ENCODE measurements around the gene MORN5.
A peak's percentile ranks its signal among the peaks of the same experiment; 100 is the strongest.

MORN5 gene

GRCh38 chr9:122192914-122193525 lies 33.3 kb downstream of the MORN5 start:
- DNase-seq: no peak

DNA sequence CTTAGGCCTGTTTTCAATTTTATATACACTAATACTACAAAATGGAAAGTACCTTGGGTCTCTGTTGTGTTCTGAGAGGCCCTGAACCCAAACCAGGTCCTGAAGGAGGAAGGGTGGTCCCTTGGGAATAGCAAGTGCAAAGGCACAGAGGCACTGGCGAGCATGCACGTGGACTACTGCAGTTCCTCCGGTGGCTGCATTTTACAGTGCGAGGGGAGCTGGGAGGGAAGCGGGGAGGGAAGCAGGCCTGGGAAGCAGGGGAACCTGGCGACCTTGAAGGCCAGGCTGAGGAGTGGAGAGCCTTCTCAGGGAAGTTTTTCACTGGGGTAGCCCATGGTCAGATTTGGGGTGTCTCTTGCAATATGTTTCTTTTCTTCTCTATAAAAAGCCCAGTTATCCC lies 33.9 kb downstream of the MORN5 start:
- DNase-seq: no peak

GRCh38 chr9:122195875-122196274 lies 36.2 kb downstream of the MORN5 start:
- DNase-seq: no peak

DNA sequence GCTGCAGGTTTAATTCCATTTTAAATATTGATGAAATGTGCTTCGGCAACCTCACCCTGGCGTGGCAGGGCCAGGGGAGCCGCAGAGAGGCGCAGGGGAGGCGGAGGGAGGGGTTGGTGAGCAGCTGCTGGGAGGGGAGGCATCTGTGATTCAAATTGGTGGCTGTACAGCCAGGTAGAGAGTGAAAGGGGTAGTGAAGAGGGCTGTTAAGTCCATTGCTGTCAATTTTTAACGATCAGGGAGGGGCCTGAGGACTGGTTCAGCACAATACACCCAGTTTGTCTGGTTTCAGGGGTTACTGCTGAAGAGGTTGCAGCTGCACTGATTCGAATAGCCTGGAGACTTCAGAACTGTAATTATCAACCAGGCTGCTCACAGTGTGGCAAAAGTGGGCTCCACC lies 37.7 kb downstream of the MORN5 start:
- DNase-seq: no peak

- DNase-seq: no peak
Measured at GRCh38 chr9:122197882-122198281, 38.2 kb downstream of the MORN5 start.

DNA sequence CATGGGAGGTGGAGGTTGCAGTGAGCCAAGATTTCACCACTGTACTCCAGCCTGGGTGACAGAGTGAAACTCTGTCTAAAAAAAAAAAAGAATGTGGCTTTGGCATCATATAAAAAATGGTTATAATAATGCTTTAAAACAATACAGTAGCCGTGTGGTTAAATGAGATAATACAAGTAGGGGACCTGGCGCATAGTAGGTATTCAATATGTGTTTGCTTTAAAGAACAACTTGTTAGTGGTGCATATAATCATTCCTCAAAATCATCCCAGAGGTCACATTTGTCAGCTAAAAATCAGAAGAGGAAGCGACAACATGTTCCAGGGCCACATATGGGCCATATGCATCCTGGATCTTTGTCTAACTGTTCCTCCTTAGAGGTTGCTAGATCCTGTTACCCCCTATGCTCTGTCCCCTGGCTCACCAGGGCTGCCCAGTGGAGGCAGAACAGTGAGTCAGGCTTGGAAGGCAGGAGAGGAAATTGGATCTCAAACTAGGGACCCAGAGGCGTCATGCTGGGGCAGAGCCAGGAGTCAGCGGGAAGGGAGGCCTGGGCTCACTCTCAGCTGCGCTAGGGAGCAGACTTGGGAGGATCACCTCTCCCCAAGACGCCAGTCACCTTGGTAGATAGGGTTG lies 41.4 kb downstream of the MORN5 start:
- no peak for DNase-seq

DNA sequence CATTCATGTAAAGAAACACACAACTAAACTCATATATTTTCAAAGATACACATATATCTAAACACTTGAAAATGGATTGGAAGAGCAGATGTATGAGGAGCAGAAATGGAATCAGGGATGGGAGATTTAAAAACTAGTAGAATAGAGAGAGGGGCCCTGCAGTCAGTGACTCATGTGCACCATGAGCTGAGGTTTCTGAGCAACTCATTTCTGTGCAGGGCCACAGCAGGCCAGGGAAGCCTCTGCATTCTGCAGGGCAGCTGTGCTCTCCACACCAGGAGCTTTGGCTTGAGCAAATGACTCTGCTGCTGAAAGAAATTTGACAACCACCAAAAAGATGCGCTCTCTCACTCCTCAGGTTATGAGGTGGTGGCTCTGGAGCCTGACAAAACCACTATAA lies 41.9 kb downstream of the MORN5 start:
- no peak for DNase-seq

GRCh38 chr9:122202111-122202510 lies 42.4 kb downstream of the MORN5 start:
- DNase-seq: no peak

GRCh38 chr9:122204055-122204454 lies 44.3 kb downstream of the MORN5 start:
- no peak for DNase-seq

DNA sequence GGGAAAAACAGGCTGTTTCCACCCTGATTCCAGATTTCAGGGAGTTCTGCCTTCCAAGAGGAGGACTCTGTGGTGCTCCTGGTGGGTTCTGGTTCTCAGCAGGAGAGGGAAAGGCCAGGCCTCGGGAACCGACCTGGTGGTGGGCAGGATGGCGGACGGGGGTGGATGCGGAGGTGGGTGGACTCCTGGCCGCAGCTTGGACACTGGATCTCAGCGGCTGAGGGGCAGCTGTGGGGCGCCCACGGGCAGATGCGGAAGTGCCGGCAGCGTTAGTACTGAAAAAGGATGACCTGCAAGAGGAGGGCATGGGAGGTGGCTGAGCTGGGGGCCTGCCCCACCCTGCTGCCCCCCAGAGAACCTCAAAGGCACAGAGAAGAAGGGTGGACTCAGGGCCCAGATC lies 44.8 kb downstream of the MORN5 start:
- no peak for DNase-seq

DNA sequence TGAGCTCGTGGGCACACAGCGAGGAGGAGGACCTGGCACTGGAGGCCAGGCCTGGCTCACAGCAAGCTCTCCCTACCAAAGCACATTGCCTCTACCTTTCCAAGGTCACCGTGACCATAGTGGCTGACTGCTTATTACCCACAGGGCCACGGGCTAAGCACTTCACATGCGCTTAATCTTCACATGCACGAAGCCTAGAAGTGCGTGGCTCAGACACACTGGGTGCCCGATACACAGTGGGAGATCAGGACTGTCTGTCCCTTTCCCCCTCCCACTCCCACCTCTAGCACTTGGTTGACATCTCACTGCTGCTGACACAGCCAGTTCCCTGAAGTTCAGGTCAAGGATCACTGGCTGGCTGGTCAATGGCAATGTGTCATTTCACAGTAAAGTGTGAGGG lies 45.5 kb downstream of the MORN5 start:
- DNase-seq: no peak

GRCh38 chr9:122206118-122207046 lies 46.7 kb downstream of the MORN5 start:
- DNase-seq: no peak

GRCh38 chr9:122207096-122207495 lies 47.4 kb downstream of the MORN5 start:
- no peak for DNase-seq

DNA sequence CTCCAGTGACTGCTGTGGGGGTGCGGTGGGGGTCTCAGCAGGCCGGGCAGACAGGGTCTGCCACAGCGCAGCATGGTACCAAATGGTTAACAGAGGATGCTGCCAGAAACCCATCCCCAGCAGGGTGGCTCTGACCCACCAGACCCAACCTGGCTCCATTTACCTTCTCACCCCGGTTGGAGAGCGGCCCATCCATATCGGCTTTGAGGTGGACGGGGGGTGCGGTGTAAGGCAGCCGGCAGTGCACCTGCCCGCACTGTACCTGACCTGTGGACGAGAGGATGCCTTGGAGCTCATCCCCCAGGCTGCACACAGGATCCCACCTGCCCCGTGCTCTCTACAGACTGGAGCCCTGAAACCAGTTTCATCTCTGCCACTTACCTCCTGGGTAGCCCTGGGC lies 49.7 kb downstream of the MORN5 start:
- no peak for DNase-seq

DNA sequence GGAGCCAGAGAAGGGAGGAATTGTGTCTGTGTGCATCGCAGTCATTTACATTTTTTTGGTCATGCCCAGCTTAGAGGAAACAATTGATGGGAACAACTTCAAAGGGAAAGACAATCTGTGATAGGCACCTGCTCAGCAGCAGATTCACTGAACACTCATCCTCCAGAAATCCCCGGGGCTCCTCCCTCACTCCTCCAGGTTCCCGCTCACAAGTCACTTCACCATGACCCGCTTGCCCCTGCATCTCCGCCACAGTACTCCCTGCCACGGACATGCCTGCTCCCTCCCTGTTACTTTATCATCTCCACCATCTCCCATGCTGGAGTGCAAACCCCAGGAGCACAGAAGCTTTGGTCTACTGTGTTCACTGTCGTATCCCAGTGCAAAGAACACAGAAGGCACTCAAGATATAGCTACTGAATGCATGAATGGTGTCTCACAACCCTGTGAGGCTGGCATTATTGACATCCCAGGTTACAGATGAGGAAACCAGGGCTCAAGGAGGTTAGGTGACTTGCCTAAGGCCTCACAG lies 52.8 kb downstream of the MORN5 start:
- no peak for DNase-seq

DNA sequence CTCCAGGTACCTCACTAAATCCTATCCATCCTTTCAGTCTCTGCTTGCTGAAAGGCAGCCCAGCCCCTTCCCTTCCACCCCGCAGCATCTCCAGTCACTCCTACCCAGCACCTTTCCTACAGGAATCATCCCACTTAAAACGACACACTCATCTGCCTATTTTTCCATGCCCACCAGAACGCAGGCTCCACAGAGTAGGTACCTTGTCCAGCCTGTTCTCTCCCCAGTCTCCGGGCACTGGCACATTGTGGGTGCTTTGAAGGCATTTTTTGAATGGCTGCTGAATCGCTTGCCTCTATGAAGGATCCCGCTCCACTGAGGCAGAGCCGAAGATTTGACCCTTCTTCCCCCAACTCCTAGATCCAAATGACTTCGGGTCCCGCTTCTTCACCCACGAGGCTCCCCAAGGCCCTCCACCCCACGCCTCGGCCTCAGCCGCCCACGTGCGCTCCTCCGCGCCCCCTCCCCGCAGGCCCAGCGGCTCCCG lies 53.4 kb downstream of the MORN5 start:
- DNase-seq: no peak

- peak; percentile 28 for DNase-seq
Measured at GRCh38 chr9:122213589-122214413, 54.1 kb downstream of the MORN5 start.

DNA sequence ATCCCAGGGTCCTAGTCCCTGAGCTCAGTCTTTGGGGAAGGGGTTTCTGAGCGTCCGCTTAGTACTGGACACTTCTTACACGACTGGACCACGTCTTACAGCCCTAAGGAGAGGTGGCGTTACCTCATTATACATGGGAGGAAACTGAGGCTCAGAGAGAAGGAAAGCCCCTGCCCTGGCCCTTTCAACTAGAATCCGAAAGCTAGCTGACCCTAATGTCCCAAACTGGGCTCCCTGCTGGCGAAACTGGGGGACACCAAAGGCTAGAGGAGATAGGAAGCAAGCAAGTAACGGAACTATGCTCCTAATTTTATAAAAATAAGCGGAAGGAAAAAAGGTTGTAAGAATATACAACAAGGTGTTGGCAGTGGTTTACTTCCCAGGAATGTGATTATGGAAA lies 54.8 kb downstream of the MORN5 start:
- no peak for DNase-seq

GRCh38 chr9:122215663-122216062 lies 56.0 kb downstream of the MORN5 start:
- DNase-seq: no peak

DNA sequence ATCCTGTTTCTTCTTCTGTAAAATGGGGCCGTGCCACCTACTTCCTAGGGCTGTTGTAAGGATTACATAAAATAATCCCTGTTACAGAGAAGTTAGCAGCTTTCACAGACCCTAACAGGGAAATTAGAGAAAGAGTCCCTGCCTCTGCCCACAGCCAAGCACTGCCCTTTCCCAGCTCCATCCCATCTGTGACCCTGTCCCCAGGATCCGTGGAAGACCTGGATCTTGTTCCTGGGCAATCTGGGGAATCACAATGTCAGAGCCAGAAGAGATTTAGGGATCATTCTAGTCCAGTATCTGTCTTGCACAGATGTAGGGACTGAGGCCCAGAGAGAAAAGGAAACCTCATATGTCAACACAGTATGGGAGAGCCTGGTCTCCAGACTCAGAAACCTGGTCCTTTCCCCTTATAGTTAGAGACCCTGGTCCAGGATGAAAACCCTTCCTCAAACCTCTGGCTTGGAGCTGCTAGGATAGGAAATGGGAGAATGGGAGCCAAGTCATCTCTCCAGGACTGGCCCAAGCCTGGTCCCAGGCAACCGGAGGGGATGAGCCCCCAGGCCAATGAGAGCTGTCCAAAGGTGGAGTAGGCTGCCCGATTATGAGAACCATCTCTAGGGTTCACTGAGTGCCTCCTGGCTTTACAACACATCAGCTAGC lies 56.6 kb downstream of the MORN5 start:
- no peak for DNase-seq

DNA sequence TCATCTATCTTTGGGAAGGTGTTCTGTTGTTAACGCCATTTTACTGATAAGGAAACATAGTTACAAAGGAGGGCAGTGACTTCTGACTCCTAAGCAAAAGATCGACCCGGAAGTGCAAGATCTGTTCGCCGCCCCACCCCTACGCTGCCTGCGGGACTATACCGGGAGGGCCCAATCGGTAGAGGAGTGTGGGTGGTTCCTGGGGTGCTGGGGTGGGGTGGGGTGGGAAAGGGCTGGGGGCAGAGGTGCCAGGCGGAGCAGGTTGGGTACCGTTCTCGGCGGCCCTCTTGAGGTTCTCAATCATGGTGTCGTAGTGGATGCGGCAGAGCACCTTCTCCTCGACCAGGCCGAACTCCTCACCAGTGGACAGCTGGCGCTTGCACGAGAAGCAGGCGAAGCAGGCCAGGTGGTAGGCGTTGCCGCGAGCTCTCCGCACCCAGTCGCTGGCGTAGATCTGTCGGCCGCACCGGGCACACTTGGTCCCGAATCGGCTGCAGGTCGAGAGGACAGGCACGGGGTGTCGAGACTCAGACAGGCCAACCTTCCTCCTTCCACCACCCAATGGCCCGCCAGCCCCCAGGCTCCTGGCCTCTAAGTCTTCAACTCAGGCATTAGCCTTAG lies 57.2 kb downstream of the MORN5 start:
- no peak for DNase-seq

DNA sequence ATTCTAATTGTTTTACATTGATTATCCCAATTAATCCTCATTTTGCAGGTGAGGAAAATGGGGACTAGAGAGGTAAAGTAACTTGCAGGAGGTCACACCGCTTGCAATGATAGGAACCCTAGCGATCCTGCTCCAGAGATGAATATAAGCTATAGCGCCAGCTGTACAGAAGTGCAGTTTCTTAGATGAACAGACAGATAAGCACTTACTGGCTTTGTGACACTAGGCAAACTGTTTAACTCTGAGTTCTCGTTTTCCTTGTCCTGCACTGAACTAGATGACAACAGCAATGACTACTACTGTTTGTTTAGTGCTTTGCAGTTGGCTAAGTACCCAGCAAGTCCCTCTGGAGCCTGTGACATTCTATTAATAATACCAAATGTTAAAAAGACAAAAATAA lies 57.9 kb downstream of the MORN5 start:
- DNase-seq: no peak

Measured in activated CD4-positive, alpha-beta T cell treated with anti-CD3 and anti-CD28 coated beads for 1 hour (primary cell).